ENCODE results near the gene ALG12.

Gene ALG12

DNA sequence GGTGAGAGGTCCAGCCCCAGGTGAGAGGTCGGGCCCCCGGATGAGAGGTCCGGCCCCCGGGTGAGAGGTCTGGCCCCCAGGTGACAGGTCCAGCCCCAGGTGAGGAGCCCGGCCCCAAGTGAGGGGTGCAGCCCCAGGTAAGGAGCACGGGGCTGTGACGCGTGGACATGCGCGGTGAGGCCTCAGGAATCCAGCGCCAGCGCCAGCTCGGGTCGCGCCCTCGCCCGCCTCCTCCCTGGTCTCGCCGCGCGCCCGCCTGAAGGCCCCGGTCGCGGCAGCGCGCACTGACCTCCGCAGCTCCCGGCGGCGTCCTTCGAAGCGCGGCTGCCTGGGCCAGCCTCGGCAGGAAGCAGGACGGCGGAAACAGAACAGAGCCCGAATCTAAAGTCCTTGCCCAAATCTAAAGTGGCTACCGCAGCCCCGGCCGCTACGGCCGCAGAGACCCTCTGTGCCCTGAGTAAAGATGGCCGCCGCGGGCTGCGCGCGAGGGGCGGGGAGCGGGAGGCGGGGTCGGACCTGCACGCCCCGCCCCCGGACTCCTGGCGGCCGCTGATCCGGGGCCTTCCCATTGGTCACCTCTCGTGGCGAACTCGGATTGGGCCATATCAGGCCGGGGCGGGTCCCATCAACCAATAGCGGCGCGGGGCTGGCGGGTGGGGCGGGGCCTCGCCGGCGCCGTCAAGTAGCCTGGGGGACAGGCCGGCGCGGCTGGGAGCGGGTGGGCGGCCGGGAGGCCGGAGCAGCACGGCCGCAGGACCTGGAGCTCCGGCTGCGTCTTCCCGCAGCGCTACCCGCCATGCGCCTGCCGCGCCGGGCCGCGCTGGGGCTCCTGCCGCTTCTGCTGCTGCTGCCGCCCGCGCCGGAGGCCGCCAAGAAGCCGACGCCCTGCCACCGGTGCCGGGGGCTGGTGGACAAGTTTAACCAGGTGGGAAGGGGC lies at the start of gene ALG12, which contains the start of gene CRELD2:
Gene ALG12, minus strand, starts transcription at position 465 of the 937 bp plus-strand sequence. CDS start 4,673 bp downstream, outside the sequence.
Gene CRELD2, plus strand, starts transcription at position 661 of the 937 bp plus-strand sequence. Its CDS starts 136 bp downstream, at position 797.
- DNase-seq (ENCODE audit: low read depth): peak; percentile 98
- TF ChIP-seq, protein P1, sequence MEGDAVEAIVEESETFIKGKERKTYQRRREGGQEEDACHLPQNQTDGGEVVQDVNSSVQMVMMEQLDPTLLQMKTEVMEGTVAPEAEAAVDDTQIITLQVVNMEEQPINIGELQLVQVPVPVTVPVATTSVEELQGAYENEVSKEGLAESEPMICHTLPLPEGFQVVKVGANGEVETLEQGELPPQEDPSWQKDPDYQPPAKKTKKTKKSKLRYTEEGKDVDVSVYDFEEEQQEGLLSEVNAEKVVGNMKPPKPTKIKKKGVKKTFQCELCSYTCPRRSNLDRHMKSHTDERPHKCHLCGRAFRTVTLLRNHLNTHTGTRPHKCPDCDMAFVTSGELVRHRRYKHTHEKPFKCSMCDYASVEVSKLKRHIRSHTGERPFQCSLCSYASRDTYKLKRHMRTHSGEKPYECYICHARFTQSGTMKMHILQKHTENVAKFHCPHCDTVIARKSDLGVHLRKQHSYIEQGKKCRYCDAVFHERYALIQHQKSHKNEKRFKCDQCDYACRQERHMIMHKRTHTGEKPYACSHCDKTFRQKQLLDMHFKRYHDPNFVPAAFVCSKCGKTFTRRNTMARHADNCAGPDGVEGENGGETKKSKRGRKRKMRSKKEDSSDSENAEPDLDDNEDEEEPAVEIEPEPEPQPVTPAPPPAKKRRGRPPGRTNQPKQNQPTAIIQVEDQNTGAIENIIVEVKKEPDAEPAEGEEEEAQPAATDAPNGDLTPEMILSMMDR (IDR thresholded peaks at IDR 0.05; ENCODE audit: insufficient read depth, low read depth, low read length, missing control alignments): no peak
- H3K4me3 ChIP-seq (ENCODE audit: low read depth, low read length): peak within 1 kb of the TSS; percentile 99

DNA sequence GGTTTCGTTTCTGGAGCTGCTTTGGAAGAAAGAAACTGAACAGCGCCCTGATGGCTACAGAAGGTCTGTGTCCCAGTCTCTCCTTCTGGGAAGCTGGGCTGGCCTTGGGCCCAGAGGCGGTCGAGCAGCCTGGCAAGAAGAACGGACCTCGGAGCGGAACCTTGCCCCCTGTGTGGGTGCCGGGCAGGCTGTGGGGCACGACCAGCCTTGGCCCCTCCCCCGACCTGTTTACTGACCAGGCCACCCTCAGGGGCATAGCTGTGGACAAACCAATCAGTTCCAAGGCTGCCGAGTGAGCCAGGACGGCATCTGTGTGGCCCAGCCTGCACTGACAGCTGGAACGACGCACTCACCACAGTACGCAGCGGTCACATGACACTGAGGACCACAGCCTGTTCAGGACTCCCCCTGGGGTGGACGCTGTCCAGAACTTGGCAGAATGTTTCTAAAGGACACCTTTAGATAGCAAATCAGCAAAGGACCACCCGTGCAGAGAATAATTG lies 49.5 kb upstream of the ALG12 start:
- DNase-seq (ENCODE audit: low read depth): no peak
- TF ChIP-seq, protein P1 (IDR thresholded peaks at IDR 0.05; ENCODE audit: insufficient read depth, low read depth, low read length, missing control alignments): no peak
- H3K4me3 ChIP-seq (ENCODE audit: low read depth, low read length): no peak overlapping the region

DNA sequence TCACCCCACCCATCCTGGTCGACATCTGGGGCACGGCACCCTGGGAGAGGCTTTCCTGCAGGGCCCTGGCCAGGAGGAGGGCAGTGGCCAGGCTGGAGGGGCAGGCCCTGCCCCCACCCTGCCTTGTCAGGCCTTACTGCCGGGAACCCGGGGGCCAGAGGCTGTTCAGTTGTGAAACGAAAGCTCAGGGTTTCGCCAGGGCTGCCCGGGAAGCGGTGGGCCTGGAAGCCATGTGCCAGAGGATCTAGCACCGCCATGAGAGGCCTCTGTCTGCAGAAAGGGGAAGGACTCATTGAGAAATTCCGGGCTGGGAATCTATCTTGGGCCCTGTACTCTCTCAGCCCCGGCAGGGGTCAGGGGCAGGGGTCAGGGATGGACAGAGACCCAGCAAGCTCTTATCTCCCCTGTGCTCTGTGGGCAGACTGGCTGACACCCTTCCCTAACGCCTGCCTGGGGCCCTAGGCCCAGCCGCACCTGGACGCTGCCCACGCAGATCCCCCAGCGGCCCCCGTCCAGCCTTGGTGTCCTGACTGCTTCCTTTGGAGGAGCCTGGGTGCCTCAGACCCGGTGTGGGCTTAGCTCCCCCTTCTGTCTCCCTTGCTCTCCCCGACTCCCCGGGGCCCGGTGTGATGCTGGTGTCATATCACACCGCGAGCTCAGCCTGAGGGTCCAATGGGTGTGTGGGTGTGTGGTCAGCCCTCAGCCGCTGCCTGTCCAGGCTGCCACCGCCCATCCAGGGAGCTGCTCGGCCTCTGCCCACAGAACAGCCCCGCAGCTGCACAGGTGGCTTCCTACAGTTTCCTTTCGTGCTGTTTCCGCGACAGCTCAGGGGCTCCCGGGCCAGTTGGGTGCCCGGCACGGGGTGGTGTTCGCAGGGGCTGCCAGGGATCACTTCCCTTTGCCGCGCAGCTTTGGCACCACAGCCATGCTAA lies 48.8 kb upstream of the ALG12 start:
- TF ChIP-seq, protein P1 (IDR thresholded peaks at IDR 0.05; ENCODE audit: insufficient read depth, low read depth, low read length, missing control alignments): no peak
- DNase-seq (ENCODE audit: low read depth): no peak
- no peak overlapping the region for H3K4me3 ChIP-seq (ENCODE audit: low read depth, low read length)

DNA sequence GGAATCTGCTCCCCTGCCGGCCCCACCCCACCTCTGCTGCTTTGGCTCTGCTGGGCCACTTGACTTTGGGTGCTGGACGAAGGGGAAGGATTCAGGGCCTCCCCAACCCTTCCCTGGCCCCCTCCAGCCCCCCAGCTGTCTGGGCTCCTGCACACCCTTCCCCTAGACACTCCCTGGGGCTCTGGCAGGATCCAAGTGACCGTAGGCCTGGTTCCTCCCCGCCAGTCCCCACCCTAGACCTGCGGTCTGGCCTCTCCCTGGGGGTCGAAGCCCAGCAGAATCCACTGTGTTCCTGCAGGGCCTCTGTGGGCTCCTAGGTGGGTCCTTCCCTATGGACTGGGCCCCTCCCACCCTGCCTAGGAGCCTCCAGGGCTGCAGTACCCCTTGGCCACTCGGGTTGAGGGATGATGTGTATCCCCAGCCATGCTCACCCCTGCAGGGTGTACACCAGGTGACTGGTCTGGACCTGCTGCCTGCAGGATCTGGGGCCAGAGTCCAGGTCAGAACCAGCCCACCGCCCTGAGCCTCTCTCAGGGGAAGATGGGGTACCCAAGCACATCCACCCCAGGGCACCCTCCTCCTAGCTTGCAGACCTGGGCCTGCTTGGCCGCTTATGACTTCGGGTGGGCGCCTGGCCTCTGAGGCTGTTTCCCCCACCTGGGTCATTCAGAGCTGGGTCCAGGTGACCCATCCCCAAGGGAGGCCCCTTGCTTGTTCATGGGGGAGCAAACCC lies 48.0 kb upstream of the ALG12 start:
- TF ChIP-seq, protein P1 (IDR thresholded peaks at IDR 0.05; ENCODE audit: insufficient read depth, low read depth, low read length, missing control alignments): no peak

DNA sequence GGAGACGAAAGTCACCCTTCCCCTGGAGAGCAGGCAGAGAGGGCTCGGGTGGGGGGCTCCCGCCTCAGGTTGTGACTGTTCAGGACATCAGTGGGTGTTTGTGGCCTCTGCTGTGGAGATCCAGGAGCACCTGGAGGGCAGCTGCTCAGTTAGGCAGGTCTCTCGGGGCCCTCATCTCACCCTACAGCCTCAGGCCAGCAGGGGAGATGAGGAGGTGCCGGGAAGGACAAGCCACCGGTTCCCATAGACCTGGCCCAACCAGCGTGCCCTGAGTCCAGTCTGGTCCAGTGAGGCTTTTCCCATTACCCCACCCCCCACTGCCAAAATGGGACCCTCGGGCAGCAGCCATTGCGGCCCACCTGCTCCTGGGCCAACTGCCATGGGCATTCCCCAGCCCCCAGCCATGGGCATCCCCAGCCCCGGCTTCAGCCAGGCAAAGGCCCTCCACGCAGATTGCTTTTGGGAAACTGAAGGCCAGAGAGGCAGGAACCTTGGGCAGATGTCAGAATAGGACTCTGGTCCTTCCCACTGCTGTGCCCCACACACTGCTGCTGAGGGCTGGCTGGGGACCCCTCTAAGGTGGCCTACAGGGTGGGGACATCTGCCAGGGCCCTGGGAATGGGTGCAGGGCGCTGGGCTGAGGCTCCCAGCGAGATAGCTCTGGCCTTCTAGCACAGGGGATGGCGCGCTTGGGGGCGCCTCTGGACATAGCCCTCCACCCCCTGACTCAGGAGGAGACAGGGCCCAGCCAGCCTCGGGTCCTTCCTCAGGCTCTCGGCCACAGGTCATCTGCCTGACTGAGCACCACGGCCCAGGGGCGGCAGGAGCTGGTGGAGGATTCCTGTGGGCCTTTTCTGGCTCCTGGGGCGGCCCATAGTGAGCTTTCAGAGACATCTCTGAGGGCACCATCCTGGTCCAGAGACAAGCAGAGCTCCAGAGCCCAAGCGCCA lies 47.1 kb upstream of the ALG12 start:
- peak overlapping the region; percentile 10; the same call in 1 of the 2 replicates for H3K4me3 ChIP-seq (ENCODE audit: low read depth, low read length)
- TF ChIP-seq, protein P1 (IDR thresholded peaks at IDR 0.05; ENCODE audit: insufficient read depth, low read depth, low read length, missing control alignments): no peak
- DNase-seq (ENCODE audit: low read depth): no peak

More for the DNA sequence above, 48.0 kb upstream of the ALG12 start:
- no peak for DNase-seq (ENCODE audit: low read depth)
- no peak overlapping the region for H3K4me3 ChIP-seq (ENCODE audit: low read depth, low read length)
